Measurements from ENCODE around the gene MROH8.
"Not testable (repeated sequence)": the region's sequence is repeated elsewhere in the genome, so short reads cannot be mapped to it uniquely, and the experiment has no call there.

MROH8 gene

GRCh38 chr20:37152284-37152683 lies 27.1 kb downstream of the MROH8 start:
- no peak for DNase-seq

DNA sequence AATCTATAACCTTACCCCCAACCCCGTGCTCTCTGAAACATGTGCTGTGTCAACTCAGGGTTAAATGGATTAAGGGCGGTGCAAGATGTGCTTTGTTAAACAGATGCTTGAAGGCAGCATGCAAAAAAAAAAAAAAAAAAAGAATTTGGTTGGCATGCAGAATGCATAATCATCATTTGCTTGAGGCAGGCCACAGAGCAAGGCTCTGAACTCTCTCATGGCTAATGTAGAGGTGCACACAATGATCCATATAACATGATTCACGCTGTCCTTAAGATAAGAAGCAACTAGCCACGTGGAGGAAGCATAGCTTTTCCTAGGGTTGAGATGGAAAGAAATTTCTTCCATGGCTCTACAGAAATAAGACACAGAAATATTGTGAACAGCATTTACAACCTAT lies 27.8 kb downstream of the MROH8 start:
- DNase-seq = no peak

- DNase-seq = not testable (repeated sequence)
Measured at GRCh38 chr20:37150864-37151263, 28.5 kb downstream of the MROH8 start.

- DNase-seq = no peak
Measured at GRCh38 chr20:37147250-37147649, 32.1 kb downstream of the MROH8 start.

GRCh38 chr20:37144856-37145404 lies 34.4 kb downstream of the MROH8 start:
- DNase-seq = no peak

DNA sequence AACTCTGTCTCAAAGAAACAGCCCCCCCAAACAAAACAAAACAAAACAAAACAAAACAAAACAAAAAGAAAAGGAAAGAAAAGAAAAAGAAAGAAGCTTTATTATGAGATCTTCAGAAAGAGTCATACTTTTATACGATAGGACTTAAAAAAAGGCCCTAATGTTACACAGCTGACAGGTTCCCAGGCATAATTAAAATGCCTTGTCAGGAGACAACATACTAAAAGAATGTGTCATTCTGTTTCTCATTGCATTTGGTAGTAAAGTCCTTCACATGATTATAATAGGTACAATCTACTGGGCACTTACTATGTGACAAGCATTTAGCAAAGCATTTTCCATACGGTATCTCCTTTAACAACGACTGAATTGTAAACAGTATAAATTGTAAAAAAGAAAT lies 36.6 kb downstream of the MROH8 start:
- no peak for DNase-seq

DNA sequence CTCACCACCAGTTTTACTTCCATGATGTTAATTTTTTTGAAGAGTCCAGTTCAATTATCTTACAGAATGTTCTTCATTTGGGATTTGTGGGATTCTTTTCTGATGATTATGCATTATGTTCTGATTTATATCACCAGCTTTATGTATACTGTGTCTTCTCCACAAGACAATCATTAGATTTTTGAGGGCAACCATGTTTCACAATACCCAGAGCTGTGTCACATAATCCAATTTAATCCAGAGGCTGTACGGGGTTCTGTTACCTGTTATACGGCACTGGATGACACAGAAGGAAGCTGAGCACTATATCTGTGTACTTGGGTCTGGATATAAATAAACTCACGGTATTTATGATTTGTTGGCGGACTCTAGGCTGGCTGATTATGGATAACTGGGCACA lies 41.8 kb downstream of the MROH8 start:
- DNase-seq = no peak

GRCh38 chr20:37133952-37134351 lies 45.4 kb downstream of the MROH8 start:
- no peak for DNase-seq

GRCh38 chr20:37131486-37131885 lies 47.9 kb downstream of the MROH8 start:
- no peak for DNase-seq

DNA sequence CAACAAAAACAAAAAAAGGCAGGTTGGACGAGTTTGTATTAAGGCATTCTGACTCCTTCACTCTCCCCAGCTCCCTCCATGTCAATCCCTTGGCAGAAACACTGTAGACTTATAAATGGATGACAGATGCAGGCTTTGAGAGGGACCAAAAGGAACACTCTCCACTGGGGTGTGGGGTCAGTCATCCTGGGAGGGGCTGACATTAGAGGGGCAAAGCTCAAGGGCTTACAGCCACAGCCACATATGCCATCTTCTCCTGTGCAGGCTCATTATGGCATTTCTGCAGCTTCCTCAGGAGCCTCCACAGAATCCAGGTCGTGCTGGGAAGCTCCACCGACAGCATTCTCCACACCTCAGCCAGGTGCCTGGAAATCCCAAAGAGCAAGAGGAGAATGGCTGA lies 50.5 kb downstream of the MROH8 start:
- DNase-seq = no peak

DNA sequence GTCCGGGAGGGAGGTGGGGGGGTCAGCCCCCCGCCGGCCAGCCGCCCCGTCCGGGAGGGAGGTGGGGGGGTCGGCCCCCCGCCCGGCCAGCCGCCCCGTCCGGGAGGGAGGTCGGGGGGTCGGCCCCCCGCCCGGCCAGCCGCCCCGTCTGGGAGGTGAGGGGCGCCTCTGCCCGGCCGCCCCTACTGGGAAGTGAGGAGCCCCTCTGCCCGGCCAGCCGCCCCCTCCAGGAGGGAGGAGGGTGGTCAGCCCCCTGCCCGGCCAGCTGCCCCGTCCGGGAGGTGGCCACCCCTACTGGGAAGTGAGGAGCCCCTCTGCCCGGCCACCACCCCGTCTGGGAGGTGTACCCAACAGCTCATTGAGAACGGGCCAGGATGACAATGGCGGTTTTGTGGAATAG lies 53.1 kb downstream of the MROH8 start:
- DNase-seq = not testable (repeated sequence)

- no peak for DNase-seq
Measured at GRCh38 chr20:37123441-37123840, 55.9 kb downstream of the MROH8 start.

DNA sequence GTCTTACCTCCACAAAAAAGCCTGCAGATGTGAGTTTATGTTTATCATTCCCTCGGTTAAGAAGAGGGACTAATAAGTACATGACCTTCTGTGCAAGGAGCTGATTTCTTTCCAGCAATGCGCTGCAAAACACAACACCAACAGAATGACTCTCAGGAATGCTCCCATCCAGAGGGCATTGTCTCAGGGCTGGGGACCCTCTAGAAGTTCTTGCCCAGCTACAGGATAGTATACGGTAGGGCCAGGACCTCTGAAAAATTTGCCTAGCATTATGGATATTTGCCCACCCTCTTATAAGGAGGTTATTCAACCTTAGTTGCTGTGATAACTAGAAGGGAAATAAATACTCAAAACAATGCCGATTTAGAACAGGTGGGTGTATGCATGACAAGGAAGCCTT lies 58.9 kb downstream of the MROH8 start:
- DNase-seq = no peak

- no peak for DNase-seq
Measured at GRCh38 chr20:37119356-37120036, 59.9 kb downstream of the MROH8 start.

GRCh38 chr20:37114012-37114411 lies 65.3 kb downstream of the MROH8 start:
- DNase-seq = no peak

DNA sequence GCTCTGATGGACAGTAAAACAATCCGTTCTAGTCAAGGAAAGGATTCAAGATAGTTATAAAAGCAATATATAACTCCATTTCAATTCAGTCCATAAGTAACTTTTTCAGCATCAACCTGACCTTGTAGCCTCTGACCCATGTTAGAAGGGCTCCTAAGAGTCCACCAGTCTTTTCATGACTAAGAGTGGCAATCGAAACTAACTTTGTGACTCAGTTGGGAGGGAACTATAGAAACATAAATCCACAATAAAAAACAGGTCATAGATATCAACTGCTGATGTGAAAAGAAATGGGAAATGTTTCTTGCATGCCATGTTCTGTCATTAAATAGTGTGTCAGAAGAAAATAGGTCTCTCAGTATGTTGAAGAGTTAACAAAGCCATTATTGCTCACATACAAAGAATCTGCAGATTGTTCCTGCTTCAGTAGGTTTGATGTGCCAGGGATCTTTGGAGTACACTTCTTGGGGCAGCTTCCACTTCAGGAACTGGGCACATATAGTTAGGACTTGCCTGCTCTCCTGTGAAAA lies 67.4 kb downstream of the MROH8 start:
- DNase-seq = no peak

DNA sequence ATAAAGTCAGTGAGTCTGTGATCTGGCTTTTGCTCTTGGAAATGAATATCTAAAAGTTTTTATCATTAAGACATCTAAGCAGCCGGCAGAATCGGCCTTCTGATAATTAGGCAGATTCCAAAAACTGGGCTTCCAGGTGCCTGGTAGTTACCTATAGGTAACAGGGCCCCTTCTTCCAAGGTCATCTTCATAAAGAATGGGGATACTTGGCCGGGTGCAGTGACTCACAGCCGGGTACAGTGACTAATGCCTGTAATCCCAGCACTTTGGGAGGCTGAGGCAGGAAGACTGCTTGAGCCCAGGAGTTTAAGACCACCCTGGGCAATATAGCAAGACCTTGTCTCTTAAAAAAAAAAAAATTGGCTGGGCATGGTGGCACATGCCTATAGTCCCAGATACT lies 70.7 kb downstream of the MROH8 start:
- DNase-seq = no peak

DNA sequence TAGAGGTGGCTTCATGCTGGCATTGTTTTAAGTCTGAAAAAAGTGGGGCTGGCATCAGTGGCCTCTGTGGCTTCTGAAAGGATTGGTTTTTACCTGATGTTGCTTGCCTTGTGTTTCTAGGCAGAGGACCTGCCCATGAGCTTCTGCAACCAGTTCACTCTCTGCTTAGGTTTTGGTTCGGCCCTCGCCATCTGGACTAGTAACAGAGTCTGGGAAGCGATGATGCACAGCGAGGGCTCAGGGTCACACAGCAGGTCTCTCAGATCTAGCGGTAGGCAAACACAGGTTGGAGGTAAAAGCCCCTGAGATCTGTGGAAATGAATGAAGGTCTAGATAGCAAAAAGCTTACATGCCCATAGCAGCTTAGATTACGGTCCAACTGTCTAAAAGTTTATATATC lies 76.8 kb downstream of the MROH8 start:
- DNase-seq = no peak

GRCh38 chr20:37096415-37097041 lies 82.8 kb downstream of the MROH8 start:
- no peak for DNase-seq

DNA sequence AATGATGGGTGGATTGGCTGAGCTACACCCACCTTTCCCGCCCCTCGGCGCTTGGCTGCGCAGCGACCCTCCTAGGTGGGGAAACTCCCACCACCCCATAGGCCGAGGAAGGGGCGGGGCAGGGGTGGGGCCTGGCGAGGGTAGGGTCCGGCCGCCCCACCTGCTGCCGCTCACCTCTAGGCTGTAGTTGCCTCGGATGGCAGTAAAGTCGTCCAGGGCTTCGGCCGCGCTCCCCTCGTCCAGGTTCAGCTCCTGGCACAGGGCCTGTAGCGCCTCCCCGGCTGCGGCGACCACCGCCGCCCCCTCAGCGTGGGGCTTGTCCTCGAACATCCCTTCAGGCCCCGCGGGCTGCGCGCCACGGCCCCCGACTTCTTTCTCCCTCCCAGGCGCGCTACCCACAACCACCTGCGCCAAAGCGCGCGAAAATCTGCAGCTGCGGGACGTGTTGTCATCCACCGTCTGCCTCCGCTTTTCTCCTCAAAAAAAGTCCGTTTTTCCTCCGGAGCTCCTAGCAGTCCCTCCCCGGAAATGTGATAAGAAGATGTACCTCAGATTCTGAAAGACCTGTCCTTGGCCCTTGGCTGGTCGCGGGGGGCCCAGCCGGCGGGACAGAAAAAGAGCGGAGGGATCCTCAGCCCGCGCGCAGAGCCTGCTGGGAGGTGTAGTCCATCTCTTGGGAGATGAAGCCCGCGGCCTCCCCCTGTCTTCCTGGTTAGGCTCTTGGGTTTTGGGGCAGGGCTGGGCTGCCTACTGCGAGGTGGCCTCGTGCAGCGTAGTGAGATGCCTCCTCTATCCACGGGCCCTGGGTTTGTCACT lies 83.5 kb downstream of the MROH8 start, which contains the start of gene RBL1:
Gene RBL1, minus strand, starts transcription at position 399 of the 816 bp plus-strand sequence. Its CDS starts 69 bp downstream, at position 330.
- DNase-seq = peak; percentile 94

- no peak for DNase-seq
Measured at GRCh38 chr20:37095108-37095598, 84.2 kb downstream of the MROH8 start.

DNA sequence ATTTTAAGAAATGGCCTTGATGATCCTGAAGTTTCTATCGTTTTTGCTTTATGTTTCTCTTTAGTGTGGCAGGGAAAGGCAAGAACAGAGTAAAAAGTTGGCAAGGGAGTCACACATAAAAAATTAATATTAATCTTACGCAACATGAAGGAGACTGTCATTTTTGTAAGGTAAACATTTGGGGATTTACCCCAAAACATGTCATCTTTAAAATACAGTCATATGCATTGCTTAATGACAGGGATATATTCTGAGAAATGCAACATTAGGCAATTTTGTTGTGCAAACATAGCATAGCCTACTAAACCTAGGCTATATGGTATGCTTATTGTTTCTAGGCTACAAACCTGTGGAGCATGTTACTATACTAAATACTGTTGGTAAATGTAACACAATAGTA lies 88.9 kb downstream of the MROH8 start:
- no peak for DNase-seq

DNA sequence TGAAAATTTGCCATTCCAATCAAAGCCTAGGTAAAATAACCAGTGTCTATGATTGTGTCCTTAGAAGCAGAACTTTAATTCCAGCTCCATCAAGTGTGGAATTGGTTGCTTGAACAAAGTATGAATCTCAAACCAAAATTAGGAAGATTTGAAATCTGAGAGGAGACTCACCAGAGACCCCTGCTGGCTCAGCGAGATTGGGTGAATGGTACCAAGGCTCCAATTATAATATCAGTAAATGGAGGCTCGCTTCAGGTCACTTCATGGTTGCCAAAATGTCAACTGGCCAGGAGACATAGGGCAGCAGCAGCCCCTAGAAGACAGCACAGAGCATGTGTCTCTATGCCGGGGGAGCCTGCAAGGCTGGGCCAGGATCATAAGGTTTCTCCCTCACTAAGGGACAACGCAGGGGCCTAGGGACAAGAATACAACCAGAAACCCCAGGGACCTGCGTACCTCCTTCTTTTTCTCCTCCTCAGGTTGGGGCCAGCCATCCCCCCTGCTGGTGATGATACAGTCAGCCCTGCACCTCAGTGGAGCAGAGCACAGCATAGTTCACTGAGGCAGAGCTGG lies 97.5 kb downstream of the MROH8 start:
- no peak for DNase-seq
